Measurements from ENCODE around the gene GRIN3A. TPM values are rescaled to one million over a fixed set of nuclear protein-coding genes. Genes with fewer than 3 reads are reported as not detected.

The GRIN3A gene
- total RNA-seq, 1 experiment from 2014 or later: not detected

DNA sequence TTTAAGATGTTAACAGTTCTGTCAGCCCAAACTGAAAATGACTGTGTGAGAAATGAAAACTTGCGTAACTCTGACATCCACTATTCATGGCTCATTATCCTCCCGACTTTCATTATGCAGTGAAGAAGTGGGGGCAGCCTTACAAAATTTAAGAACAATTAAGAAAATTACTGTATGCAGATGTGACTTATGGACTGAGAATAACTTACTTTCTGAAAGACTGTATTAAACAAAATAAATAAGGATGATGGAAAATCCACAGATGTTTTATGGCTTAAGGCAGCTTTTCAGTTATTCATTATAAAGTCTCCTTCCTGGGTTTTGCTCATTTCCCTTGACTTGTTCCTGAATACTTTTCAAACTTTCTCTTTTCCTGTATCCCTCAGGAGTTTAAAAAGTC is 55.2 kb downstream of the GRIN3A start:
- peaks cover 6% of the 10 kb centered on the region; the same call in 1 of the 2 replicates for H3K27me3 ChIP-seq (replicated peaks)
- no peak for DNase-seq (ENCODE audit: low read depth in 1 of 2, low spot score in 2 of 2)
- no peaks in the 10 kb centered on the region for H3K4me1 ChIP-seq (replicated peaks)
- H3K27ac ChIP-seq: no peak overlapping the region
- H3K4me3 ChIP-seq: no peak overlapping the region
- H3K36me3 ChIP-seq: no peaks in the 10 kb centered on the region
- no peaks in the 10 kb centered on the region for H3K9me3 ChIP-seq (replicated peaks)

DNA sequence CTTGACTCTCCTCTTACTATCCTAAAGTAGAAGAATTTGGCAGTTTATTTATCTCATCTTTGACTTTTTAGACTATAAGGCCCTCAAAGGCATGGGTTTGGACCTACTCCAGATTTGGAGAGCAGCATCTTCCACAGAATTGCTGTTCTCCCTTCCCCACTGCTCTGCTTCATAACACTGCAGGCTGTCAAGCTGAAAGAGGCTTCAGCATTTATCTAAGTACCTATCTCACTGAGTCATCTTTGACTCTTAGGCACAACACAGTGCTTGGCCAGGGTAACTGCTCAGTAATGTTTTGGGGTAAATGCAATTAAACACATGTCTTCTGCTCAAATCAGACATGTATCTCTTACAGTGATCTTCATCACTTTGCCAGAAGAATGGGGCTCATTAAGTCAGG is 60.6 kb downstream of the GRIN3A start:
- Histone ChIP-seq H3K36me3 (no peaks in the 10 kb centered on the region), H3K27me3 (replicated peaks) (no peaks in the 10 kb centered on the region; the same call in 1 of the 2 replicates), H3K27ac (no peak overlapping the region), H3K4me3 (no peak overlapping the region), H3K4me1 (replicated peaks) (no peaks in the 10 kb centered on the region), H3K9me3 (replicated peaks) (no peaks in the 10 kb centered on the region)
- DNase-seq (ENCODE audit: low read depth in 1 of 2, low spot score in 2 of 2): no peak

DNA sequence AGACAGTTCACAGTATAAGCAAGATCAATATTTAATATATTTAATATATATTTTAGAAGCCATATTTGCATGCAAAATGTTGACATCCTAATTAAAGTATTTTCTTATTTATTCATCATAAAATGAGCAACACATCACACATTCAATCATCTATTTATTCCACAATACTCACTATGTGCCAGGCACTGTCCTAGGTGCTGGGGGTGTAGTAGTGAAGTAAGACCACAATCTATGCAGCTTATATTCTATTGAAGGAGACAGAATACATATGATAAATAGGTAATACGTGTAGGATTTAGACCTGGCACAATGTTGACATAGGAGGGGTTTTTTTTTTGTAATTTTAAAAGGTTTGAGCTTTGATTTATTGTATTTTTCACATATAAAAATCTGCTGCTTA is 63.1 kb downstream of the GRIN3A start:
- no peak overlapping the region for H3K27ac ChIP-seq
- no peaks in the 10 kb centered on the region for H3K27me3 ChIP-seq (replicated peaks)
- H3K4me1 ChIP-seq (replicated peaks): no peaks in the 10 kb centered on the region
- H3K36me3 ChIP-seq: no peaks in the 10 kb centered on the region
- DNase-seq (ENCODE audit: low read depth in 1 of 2, low spot score in 2 of 2): no peak
- H3K4me3 ChIP-seq: no peak overlapping the region
- H3K9me3 ChIP-seq (replicated peaks): no peaks in the 10 kb centered on the region

DNA sequence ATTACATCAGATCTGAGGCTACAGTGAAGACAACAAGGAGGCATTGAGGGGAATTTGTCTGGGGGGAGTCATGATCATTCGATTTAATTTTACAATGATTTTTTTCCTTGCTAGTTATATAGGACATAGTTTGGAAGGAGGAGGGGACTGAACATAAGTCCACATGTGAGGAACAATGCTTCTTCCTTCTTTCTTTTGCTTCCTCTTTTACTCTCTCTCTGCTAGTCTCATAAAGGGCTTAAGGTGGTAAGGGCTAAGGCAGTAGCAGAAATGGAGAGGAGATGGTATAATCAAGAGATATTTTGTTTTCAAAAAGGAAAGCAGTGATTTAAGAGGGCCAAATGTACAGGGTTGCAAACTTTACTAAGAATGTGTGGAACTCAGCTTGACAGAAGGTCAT is 64.3 kb downstream of the GRIN3A start:
- H3K9me3 ChIP-seq (replicated peaks): no peaks in the 10 kb centered on the region
- no peak overlapping the region for H3K27ac ChIP-seq
- H3K36me3 ChIP-seq: no peaks in the 10 kb centered on the region
- no peak overlapping the region for H3K4me3 ChIP-seq
- H3K4me1 ChIP-seq (replicated peaks): no peaks in the 10 kb centered on the region
- no peaks in the 10 kb centered on the region for H3K27me3 ChIP-seq (replicated peaks)
- no peak for DNase-seq (ENCODE audit: low read depth in 1 of 2, low spot score in 2 of 2)

DNA sequence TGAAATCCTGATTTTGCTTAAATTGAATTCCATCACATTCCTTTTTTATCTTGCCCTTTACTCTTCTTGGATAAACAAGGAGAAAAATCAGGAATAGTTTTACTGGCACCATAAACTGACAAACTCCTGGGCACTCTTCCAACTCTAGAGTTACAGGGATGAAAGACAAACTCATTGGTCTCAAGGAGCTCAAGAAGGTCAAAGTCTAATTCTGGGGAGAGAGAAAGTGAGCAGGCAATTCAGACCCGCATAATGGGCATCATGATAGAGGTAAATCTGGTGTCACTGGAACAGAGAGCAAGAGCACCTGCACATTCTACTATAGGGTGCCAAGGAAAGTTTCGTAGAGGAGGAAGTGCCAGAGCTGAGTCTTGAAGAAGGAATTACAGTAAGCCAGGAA is 64.8 kb downstream of the GRIN3A start:
- H3K36me3 ChIP-seq: no peaks in the 10 kb centered on the region
- no peaks in the 10 kb centered on the region for H3K9me3 ChIP-seq (replicated peaks)
- no peaks in the 10 kb centered on the region for H3K27me3 ChIP-seq (replicated peaks)
- no peak for DNase-seq (ENCODE audit: low read depth in 1 of 2, low spot score in 2 of 2)
- H3K4me1 ChIP-seq (replicated peaks): no peaks in the 10 kb centered on the region
- H3K4me3 ChIP-seq: no peak overlapping the region
- H3K27ac ChIP-seq: no peak overlapping the region

DNA sequence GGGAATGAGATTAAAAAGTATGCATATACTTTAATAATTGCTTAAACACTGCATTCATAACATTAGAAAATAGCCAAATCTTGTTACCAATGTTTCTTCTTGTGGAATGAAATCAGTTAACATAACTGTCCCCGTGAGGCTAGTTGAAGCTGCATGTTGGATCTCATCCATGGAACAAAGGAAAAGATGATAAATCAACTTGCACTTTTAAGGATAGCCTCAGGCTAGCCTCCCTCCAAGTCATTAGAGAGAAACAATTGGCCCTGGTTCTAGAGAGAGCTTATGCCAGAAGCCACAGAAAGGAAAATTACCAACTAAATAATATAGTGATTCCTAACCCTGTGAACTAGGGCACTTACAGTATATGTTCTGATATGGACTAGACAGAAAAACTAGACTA is 66.9 kb downstream of the GRIN3A start:
- H3K4me3 ChIP-seq: no peak overlapping the region
- H3K9me3 ChIP-seq (replicated peaks): no peaks in the 10 kb centered on the region
- no peak overlapping the region for H3K27ac ChIP-seq
- DNase-seq (ENCODE audit: low read depth in 1 of 2, low spot score in 2 of 2): no peak
- no peaks in the 10 kb centered on the region for H3K4me1 ChIP-seq (replicated peaks)
- no peaks in the 10 kb centered on the region for H3K27me3 ChIP-seq (replicated peaks)
- H3K36me3 ChIP-seq: no peaks in the 10 kb centered on the region

DNA sequence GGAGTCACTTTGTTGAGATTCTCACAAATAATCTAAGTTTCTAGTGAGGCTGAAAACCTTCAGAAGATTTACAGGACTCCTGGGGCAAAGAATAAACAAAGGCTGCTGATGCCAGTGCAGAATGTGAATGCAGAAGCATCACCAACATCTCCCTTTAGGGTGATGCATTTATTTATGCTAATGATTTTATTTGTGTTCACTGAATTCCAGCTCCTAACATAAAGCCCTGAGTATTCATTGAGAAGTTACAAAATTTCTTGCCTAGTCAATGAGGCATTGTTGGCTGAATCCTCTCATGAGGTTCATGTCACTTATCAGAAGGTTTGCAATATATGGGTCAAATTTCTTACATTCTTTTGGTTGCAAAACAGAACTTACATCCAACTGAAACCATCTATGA is 70.0 kb downstream of the GRIN3A start:
- no peak for DNase-seq (ENCODE audit: low read depth in 1 of 2, low spot score in 2 of 2)
- no peaks in the 10 kb centered on the region for H3K9me3 ChIP-seq (replicated peaks)
- no peak overlapping the region for H3K4me3 ChIP-seq
- H3K36me3 ChIP-seq: no peaks in the 10 kb centered on the region
- no peaks in the 10 kb centered on the region for H3K27me3 ChIP-seq (replicated peaks)
- no peaks in the 10 kb centered on the region for H3K4me1 ChIP-seq (replicated peaks)
- no peak overlapping the region for H3K27ac ChIP-seq

DNA sequence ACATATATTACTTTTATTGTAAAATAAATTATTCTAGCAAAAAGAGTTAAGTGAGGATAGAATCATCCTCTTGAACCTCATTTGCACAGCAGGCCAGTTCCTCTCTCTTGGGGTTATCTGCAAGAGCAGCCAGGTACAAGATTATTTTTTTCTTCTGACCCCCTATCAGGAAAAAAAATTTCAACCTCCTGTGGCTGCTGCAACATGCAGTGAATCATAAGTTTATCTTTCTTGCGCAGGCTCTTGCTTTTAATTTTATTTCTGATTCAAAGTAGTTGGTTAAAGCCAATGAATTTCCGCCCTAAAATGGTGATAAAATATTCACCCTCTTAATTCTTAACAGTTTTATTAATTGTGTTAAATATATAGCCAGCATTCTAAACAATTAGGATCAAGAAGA is 74.0 kb downstream of the GRIN3A start:
- Histone ChIP-seq H3K4me1 (replicated peaks) (no peaks in the 10 kb centered on the region), H3K9me3 (replicated peaks) (no peaks in the 10 kb centered on the region), H3K36me3 (no peaks in the 10 kb centered on the region), H3K4me3 (no peak overlapping the region), H3K27ac (no peak overlapping the region), H3K27me3 (replicated peaks) (no peaks in the 10 kb centered on the region)
- no peak for DNase-seq (ENCODE audit: low read depth in 1 of 2, low spot score in 2 of 2)

DNA sequence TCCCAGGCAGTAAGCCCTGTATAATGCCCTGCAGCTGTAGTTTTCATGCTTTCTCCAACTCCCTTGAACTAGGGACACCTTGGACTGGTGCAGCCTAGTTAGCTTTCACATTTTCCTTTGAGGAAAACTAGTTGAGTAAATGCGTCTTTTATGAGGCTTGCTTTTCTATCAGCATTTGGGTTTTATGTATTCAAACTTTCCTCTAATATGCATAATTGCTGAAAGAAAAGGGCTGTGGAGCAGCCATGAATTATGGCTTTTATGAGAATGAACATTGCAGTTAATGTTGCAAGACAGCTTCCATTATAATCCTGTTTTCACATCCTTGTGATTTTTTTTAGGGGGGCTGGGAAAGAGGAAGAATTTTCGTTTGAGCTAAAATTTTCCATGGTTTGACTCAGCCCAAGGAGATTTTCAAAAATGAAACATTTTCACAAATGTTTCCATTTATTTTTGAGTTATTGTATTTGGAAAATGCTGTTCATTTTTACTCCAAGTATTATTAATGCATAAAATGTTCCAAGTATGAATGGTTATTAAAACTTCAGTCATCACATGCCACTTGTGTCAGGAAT is 85.8 kb downstream of the GRIN3A start:
- Histone ChIP-seq H3K9me3 (replicated peaks) (no peaks in the 10 kb centered on the region), H3K4me1 (replicated peaks) (no peaks in the 10 kb centered on the region), H3K36me3 (no peaks in the 10 kb centered on the region), H3K4me3 (no peak overlapping the region), H3K27ac (no peak overlapping the region), H3K27me3 (replicated peaks) (no peaks in the 10 kb centered on the region)
- no peak for DNase-seq (ENCODE audit: low read depth in 1 of 2, low spot score in 2 of 2)

DNA sequence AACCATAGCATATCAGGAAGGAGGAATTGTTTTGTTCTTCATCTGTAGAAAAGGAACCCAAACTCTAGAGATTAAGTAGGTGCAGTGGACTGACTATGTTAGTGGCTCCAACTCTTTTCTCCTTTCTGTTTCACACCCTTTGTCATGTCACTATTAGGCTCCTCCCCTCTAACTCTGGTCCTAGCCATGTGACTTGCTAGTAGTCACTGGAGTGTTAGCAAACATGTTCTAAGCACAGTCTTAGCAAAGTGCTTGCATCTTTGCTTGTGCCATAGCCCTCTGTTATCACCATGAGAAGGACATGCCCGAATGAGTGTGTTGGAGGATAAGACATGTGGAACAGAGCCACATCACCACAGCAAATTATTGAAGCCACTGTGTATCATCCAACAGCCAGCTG is 88.3 kb downstream of the GRIN3A start:
- no peaks in the 10 kb centered on the region for H3K9me3 ChIP-seq (replicated peaks)
- no peak overlapping the region for H3K27ac ChIP-seq
- H3K36me3 ChIP-seq: no peaks in the 10 kb centered on the region
- DNase-seq (ENCODE audit: low read depth in 1 of 2, low spot score in 2 of 2): no peak
- no peak overlapping the region for H3K4me3 ChIP-seq
- H3K4me1 ChIP-seq (replicated peaks): no peaks in the 10 kb centered on the region
- no peaks in the 10 kb centered on the region for H3K27me3 ChIP-seq (replicated peaks)

DNA sequence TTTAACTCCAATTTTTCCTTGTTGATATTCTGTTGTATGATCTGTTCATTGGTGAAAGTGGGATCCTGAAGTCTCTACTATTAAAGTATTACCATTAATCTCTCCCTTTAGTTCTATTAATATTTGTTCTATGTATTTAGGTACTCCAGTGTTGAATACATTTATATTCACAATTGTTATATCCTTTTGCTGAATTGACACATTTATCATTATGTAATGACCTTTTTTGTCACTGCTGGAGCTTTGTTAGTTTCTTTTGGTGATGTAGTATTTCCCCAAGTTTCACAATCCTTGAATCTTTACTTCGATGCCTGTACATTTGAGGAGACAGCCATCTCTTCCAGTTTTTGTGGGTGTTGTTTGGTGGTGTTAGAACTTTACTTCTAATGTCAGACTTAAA is 90.0 kb downstream of the GRIN3A start:
- Histone ChIP-seq H3K4me1 (replicated peaks) (no peaks in the 10 kb centered on the region), H3K4me3 (no peak overlapping the region), H3K36me3 (no peaks in the 10 kb centered on the region), H3K27me3 (replicated peaks) (no peaks in the 10 kb centered on the region), H3K9me3 (replicated peaks) (no peaks in the 10 kb centered on the region), H3K27ac (no peak overlapping the region)
- no peak for DNase-seq (ENCODE audit: low read depth in 1 of 2, low spot score in 2 of 2)

DNA sequence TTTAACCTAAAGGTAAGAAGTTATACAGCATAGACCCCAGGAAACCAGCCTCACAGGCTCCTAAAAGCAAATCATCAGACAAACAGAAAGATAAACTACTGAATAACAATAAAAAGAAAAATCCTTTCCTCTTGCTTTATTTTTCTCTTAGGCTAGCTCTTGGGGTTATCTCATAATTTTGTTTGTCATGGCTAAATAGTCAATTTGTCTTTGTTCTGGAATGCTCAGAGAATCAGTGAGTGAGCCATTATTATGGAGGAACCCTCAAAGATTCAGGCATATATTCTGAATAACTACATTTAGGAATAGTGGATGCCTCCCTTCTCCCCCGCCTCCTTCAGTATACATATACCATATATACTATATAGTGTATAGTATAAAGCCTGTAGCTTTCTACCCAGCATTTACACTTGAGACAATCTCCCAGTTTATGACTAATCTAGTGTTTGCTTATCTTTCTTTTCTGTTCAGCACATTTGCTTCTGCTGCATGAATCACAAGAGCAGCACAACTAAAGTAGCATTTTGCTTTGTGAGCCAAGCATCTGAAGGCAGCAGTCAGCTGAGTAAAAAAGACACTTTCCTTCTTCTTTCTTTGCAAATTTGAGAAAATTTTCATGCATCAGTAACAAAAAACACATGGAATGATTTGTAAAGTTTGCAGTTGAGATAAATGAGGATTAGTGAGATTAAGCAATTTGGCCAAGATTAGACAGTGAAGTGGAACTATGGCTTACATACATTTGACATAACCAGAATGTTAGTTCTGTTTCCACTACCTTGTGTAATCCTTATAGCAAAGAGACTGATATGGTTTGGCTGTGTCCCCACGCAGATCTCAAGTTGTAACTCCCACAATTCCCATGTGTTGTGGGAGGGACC is 98.4 kb downstream of the GRIN3A start:
- Histone ChIP-seq H3K9me3 (replicated peaks) (no peaks in the 10 kb centered on the region), H3K27me3 (replicated peaks) (no peaks in the 10 kb centered on the region), H3K4me3 (no peak overlapping the region), H3K36me3 (no peaks in the 10 kb centered on the region), H3K27ac (no peak overlapping the region), H3K4me1 (replicated peaks) (no peaks in the 10 kb centered on the region)
- no peak for DNase-seq (ENCODE audit: low read depth in 1 of 2, low spot score in 2 of 2)

DNA sequence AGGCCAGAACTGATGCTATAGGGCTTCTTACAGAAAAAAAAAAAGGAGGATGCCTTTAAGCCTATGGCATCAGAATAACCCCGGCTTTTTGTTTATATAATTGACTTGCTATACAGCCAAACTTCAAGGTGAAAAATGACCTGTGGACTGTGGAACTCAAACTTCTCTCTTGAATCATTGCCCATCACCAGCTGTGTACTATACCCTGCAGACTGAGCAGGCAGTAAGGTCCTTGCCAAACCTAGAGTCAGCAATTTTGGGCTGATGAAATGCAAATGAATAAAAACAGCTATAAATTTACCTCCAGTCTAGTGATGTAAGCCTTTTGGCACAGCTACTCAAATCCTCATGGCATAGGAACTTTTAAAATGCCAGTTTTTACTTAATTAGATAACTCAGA is 99.1 kb downstream of the GRIN3A start:
- Histone ChIP-seq H3K36me3 (no peaks in the 10 kb centered on the region), H3K27ac (no peak overlapping the region), H3K4me3 (no peak overlapping the region), H3K9me3 (replicated peaks) (no peaks in the 10 kb centered on the region), H3K4me1 (replicated peaks) (no peaks in the 10 kb centered on the region), H3K27me3 (replicated peaks) (no peaks in the 10 kb centered on the region)
- no peak for DNase-seq (ENCODE audit: low read depth in 1 of 2, low spot score in 2 of 2)

DNA sequence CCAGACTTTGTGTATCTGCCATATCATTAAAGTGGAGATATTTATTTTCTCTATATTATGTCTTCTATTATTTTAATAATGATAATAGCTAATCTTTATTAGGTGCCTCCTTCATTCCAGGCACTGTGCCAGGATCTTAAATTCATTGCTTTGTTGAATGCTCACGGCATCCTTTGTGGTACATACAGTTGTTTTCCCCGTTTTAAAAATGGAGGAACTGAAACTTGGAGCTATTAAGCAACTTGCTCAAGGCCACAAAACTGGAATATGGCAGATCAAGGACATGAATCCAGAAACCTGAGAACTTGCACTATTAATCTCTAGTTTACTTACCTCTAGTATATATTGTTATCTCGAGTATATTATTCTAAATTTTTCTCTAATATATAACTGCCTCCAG is 102.2 kb downstream of the GRIN3A start:
- no peaks in the 10 kb centered on the region for H3K4me1 ChIP-seq (replicated peaks)
- no peak overlapping the region for H3K27ac ChIP-seq
- no peak overlapping the region for H3K4me3 ChIP-seq
- H3K36me3 ChIP-seq: no peaks in the 10 kb centered on the region
- DNase-seq (ENCODE audit: low read depth in 1 of 2, low spot score in 2 of 2): no peak
- no peaks in the 10 kb centered on the region for H3K27me3 ChIP-seq (replicated peaks)
- no peaks in the 10 kb centered on the region for H3K9me3 ChIP-seq (replicated peaks)
